ENCODE data around the gene DEDD2.

The DEDD2 gene

DNA sequence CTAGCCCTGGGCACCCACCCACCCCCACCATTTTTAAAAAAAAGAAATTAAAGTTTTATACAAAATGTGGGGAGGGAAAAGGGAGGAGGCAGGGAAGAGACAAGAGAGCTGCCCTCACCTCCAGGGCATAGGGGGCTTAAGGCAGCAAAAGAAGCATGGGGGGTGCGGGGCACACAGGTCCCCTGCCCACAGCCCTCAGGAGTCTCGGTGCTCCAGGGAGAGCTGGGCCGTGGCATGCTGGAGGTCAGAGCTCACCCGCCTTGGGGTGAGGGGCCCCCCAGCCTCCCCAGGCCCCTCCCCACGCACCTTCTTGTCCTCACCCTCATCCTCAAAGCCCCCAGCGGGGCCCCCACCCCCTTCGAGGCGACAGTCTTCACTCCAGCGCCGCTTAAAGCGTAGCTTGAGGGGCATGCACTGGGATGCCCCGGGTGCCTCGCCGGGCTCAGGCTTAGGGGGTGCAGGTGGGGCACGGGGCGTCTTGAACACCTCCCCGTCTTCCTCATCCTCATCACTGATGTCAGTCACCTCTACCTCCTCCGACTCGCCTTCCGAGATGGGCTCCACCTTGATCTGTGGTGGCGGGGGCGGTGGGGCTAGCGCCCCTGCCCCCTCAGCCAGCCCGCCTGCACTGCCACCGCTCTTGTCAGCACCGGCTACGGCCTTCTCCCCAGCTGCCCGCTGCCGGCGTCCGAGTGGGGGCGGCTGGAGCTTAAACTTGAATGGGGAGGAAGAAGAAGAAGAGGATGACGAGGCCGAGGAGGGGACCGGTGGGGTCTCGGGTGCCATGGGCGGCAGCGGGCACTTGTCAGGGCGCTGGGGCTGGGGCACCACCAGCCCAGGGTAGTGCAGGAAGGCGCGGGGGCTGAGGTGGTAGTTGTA lies 31.0 kb upstream of the DEDD2 start:
- no peak for DNase-seq

GRCh38 chr19:42247640-42248199 lies 30.2 kb upstream of the DEDD2 start:
- no peak for DNase-seq

- no peak for DNase-seq
These were observed 29.6 kb upstream of the DEDD2 start for GRCh38 chr19:42246922-42247639.

DNA sequence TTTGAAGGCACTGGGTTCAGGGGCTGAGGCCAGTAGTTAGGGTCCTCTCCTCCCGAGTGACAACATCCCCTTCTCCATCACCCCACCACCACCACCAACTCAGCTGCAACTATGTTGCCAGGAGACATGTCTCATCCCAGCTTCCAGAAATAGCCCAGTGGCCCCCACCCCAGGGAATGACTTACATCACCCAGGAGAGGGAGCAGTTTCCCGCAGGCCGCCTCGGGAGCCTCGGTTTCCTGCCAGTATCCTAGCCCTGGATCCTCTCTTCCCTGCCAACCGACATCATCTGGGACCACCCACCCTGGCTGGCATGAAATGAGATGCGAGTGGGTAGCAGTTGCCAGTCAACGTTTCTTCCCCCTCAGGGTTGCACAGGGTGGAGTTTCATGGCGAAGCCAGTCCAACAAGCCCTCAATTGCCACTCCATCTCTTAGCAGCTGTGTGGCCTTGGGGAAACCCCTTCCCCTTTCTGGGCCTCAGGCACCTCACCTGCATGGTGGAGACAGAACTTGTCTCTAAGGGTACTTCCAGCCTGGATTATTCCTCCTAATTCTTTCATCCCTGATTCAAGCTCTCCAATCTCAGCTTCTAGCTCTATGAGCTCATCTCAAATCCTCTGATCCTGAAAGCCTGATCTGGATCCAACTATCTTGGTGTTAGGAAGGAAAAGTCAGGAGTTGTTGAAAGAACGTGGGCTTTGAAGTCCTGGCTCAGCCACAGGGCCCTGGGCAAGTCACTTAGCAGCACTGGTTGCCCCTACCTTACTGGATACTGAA lies 28.9 kb upstream of the DEDD2 start:
- no peak for DNase-seq

- DNase-seq: no peak
These were observed 27.8 kb upstream of the DEDD2 start for GRCh38 chr19:42245231-42245630.

- peak; percentile 92 for DNase-seq
These were observed 27.1 kb upstream of the DEDD2 start for GRCh38 chr19:42244347-42245220.

- peak; percentile 96 for DNase-seq
These were observed 25.3 kb upstream of the DEDD2 start, which contains the start of gene GSK3A for GRCh38 chr19:42242512-42243409. Gene GSK3A (minus strand): TSS chr19:42242602. CDS start chr19:42242465, 137 bp downstream.

DNA sequence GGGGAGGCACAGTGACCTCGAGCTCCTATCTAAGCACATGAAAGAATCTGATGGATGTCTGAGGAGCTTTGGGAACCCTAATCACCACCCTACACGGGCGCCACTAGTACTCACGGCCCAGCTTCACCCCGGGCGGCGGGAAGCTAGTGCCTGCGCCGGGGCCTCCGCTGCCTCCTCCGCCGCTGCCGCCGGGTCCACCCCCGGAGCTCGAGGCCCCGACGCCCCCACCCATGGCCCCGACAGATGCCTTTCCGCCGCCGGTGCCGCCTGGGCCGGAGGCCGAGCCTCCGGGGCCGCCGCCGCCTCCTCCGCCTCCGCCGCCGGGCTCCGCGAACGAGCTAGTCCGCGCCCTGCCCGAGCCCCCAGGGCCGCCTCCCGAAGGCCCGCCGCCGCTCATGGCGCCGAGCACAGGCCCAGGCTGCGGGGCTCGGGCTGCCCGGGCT lies 24.6 kb upstream of the DEDD2 start:
- peak; percentile 36 for DNase-seq

- DNase-seq: no peak
These were observed 23.8 kb upstream of the DEDD2 start for GRCh38 chr19:42241279-42241678.

DNA sequence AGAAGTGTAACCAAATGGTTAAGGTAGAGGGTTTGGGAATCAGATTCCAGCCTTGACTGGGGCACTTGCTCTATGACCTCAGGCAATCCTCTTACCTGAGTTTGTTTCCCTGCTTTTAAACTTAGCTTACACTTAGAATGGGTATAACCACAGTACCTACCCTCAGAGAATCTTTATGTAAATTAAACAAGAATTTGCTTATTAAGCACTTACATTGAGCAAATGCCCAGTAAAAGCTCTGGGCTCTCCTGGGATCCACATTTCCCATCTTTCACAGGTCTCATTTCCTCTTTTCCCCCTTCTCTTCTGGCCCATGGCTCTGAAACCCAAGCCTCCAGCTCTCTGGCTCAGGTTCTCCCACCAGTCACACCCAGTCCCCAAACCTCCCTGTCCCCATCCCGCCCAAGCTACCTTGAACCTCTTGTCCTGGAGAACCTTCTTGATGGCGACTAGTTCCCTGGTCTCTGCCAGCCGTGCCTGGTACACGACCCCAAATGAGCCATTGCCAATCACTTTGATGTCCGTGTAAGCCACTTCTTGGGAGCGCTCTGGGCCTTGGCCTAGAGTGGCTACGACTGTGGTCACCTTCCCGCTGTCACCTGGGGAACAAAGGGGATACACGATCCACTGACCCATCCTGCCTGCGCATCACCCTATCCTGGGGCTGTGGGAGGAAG lies 22.2 kb upstream of the DEDD2 start:
- no peak for DNase-seq

DNA sequence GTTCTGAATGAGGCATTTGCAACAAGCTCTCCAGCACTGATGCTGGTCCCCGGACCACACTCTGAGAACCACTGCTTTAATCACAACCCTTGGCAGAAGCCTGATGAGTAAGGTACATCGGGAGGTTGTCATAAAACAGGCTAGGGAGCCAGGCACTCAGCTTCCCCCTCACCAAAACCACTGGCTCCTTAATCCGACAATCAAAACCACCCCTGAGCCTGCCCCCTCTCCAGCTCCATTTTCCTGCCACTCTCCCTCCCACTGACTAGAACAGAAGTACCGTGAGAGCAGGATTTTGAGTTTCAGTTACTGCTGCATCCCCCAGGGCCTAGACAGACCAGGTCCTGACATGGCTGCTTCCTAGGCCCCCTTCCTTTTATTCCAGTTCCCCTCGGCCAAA lies 17.7 kb upstream of the DEDD2 start:
- no peak for DNase-seq

- no peak for DNase-seq
These were observed 16.9 kb upstream of the DEDD2 start for GRCh38 chr19:42234364-42234763.

- DNase-seq: no peak
These were observed 16.3 kb upstream of the DEDD2 start for GRCh38 chr19:42233678-42234292.

DNA sequence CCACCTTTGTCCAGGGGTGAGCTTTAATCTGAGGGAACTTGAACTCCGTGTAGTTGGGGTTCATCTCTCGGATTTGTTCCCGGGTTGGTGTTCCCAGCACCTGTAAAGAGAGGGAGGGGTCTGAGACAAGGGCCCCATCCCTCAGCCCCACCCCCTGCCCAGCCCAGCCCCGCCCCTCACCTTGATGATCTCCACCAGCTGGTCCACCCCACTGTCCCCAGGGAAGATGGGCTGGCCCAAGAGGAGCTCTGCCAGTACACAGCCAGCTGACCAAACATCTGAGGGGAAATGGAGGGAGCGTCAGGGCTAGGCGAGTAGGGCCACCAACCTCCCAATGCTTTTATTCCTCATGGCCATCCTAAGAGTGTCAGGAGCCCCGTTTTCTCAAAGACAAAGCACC lies 15.6 kb upstream of the DEDD2 start:
- DNase-seq: no peak

- DNase-seq: no peak
These were observed 15.0 kb upstream of the DEDD2 start for GRCh38 chr19:42232435-42232834.

DNA sequence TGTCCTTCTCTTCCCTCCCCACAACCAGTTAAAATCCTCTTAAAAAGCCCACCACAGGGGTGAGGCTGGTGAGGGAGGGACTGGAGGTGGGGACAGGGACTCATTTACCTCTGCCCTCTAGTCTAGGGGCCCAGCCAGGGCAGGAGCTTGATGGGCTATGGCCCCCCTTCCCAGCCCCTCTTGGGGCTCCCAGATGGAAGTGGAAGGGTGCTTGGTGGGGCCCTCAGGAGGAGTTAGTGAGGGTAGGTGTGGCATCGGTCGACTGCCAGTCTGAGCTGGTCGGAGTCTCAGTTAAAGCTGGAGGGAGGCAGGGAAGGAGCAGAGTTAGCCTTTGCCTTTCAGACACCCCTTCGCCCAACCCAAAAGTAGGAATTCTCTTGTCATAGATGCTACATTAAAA lies 13.1 kb upstream of the DEDD2 start:
- DNase-seq: no peak

GRCh38 chr19:42229855-42230351 lies 12.4 kb upstream of the DEDD2 start:
- DNase-seq: no peak

- no peak for DNase-seq
These were observed 11.9 kb upstream of the DEDD2 start for GRCh38 chr19:42229301-42229854.

DNA sequence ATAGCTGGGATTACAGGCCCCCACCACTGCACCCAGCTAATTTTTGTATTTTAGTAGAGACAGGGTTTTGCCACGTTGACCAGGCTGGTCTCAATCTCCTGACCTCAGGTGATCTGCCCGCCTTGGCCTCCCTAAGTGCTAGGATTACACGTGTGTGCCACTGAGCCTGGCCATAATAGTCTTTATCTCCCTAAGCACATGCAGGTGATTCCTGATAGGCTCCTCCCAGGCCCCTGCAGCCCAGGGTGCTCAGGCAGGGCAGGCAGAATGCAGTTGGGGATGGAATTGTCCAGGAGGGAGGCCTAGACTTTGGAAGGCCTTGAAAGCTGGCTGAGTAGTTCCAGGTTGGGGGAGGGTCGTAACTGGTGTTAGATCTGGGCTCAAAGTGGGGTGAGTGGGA lies 11.2 kb upstream of the DEDD2 start:
- DNase-seq: no peak

All from CD4-positive, alpha-beta T cell treated with Interleukin-6 for 4 hours (primary cell).